Hypothalamus (tissue), 51 donors: ENCODE data around the gene WFDC12.

ENCODE experiments used
- DNase-seq, 51 donors: peaks; one replicate each; lab custom pipeline; 2025; lab: John Stamatoyannopoulos, UW

Gene WFDC12

DNA sequence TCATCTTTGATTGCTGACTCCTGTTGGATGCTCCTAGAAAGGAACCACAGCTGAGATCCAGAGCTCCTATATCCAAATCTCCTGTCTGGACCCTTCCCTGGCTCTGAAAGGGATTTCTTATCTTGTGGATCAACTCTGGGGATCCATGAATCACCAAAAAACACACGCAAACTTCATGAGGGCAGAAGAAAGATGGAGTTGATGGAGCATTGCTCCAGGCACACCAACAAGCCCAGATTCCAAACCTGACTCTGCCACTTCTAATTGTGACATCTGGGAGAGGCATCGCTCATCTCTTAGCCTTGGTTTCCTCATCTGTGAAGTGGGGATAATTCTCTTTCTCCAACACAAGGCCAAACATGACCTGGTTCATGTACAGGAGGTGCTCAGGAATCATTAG lies 30.1 kb downstream of the WFDC12 start:
- no peak for DNase-seq

DNA sequence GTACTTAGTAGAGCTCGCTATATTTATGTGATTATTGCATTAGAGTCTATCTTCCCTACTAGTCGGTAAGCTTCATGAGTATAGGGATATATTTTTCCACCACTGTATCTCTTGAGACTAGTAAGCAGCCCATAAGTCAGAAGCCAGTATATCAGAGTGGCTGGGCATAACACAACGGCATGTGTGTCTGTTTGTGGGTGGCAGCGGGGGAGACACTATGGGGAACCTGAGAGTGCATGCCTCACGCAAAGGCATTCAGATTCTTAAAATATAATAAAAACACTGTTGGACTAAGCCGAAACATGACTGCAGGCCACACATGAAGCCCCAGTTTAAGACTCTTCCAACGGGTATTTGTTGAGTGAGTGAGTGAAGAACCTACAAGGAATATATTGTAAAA lies 31.4 kb downstream of the WFDC12 start:
- DNase-seq: no peak

DNA sequence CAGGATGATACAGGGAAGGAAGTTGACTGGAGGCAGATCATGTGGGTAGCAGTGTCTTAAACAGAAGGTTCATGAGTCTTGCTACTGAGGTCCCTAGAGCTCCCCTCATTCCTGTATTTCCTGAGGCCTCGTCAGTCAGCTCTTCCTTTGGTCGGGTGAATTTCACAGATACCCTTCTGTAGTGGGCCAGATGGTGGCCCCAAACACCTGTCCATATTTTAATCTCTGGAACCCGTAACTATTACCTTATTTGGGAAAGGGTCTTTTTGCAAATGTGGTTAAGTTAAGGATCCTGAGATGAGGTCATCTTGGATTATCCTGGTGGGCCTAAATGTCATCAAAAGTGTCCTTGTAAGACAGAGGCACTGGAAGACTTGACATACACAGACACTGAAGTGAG lies 32.9 kb downstream of the WFDC12 start:
- no peak for DNase-seq

DNA sequence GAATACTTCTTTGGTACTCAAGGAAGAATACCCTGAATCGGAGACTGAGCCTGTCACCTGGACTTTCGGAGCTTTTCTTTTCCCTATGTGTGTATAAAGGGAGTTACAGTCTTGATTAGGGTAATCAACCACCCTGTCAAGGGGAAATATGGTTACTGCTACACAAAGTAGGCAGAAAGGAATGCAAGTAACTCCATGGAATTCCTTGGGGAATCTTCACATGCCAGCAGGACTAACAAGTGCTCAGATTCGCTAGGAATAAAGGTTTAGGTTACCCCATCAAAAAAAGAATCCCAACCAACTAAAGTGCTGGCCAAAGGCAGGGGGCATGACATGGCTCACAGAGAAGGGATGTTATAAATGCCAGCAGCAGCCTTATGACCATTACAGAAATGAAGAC lies 33.8 kb downstream of the WFDC12 start:
- DNase-seq: no peak

DNA sequence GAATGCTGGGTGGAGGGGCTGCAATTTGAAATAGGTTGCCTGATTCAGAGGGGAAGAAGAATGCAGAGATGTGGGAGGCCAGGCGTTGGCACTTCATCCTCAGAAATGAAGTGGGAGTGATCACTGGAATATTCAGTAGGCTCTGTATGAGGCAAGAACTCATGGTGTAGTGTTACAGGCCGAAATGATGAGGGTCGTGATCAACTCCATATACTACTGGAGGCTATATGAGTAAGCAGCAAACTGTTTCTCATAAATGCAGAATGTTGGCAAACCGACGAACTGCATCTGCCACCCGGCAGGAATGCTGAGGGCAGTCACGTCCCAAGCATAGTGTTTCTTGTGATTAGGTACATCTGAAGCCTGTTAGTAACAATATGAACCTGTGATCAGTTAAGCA lies 36.0 kb downstream of the WFDC12 start:
- peak in 1 of 51 donors; percentile 35 for DNase-seq

DNA sequence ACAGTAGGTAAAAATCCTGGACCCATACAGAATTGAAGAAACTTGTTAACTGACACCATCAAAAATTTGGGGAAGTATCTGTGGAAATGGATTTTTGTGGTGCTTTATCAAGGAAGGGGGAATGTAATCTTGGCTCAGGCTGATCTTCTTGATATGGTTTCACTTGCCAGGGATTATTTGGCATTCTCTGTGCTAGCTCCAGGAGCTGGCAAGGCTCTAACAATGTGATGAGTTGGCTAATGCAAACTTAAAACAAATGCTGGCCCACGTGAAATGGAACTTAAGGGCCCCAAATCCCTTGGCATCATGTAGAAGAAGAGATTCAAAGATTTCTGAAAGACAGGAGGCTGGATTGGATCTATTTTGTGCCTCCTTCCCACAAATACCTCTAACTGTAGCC lies 36.5 kb downstream of the WFDC12 start:
- no peak for DNase-seq

DNA sequence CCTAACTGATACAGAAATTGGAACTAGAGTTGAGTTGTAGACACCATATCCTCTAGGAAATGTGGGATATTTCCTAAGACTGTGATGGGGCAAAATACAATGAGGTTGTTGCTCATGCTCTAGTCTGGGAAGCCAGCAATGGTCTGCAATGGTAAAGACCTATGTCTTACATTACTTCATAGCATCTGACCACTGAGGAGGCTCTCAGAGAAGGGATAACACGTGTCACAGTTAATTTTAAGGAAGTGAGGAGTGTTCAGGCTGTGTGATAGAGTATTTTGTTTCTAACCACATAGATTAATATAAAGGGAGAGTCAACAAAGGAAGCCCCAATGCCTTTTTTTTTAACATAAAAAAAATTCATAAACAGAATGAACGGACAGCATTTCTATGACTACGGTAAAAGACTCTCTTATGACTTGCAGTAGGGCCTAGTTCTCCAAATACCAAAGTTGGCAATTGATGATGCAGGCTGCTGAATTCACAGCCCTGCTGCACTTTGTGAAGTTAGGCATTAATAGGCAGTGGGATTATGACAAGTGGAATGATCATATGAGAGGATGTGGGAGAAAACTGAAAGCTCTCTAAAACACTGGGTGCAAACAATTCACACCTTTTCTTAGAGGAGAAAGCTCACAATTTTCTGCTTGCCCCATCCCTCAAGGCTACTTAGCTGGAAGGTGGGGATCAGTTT lies 37.0 kb downstream of the WFDC12 start:
- DNase-seq: no peak

DNA sequence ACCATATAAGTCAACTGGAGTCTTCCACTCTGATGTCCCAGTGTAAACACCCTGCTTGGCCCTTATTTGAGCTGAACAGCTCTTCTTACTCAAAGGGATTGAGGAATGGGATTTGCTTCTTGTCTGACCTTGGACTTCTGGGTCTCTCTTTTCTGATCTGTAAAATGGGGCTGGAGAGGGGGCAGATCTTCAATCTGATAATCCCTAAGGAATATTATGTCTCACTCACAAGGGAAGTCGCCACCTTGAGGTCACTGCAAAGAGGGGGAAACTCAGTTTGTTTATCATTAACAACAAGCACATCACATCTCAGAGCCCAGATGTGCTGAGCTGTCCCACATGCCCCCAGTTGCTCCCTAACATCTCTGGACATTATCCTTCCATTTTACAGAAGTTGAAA lies 38.4 kb downstream of the WFDC12 start:
- DNase-seq: no peak

DNA sequence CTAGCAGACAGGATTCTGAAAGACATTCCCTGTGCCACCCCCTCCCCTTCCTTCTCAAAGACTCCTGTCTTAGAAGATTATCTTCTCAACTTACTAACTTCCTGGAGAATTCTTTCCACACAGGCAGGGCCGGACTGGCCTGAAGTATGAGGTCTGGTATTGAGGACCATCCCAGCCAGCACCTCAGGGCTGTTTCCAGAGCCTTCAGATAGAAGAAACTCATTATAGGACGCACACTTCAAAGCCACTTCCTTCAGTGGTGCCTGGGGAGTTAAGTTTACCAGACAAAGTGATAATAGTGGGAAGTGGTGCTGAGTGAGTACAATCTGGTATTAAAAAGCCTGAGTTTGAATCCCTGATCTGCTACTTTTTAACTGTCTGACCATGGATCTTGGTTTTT lies 39.0 kb downstream of the WFDC12 start:
- no peak for DNase-seq

DNA sequence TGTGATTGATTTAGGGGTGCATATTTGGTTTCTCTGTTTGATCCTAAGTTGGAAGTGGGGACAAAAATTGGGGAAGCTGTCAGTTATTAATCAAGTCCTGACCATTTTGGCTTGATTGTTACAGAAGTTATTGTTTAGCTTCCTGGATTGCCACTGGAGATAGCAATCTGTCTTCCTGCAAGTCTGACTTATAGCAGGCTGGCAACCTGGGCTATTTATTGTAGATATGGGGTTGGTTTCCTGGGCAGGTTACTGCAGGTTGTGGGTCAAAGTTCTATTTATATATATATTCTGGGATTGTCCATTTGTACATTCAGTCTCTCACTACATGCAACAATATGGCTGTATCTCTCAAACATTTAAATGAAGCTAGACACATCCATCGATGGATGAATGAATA lies 41.1 kb downstream of the WFDC12 start:
- DNase-seq: no peak

DNA sequence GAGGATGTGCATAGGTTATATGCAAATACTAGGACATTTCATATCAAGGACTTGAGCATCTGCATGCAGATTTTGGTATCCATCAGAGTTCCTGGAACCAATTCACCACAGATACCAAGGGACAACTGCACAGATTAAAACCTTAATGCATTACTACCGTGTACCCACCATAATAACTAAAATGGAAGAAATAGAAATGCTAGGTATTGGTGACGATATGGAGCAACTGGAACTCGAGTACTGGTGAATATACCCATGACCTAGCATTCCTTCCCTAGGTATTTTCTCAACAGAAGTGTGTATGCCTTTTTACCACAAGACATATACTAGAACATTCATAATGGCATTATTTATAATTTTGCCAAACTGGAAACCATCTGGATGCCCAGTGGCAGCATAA lies 41.8 kb downstream of the WFDC12 start:
- no peak for DNase-seq

DNA sequence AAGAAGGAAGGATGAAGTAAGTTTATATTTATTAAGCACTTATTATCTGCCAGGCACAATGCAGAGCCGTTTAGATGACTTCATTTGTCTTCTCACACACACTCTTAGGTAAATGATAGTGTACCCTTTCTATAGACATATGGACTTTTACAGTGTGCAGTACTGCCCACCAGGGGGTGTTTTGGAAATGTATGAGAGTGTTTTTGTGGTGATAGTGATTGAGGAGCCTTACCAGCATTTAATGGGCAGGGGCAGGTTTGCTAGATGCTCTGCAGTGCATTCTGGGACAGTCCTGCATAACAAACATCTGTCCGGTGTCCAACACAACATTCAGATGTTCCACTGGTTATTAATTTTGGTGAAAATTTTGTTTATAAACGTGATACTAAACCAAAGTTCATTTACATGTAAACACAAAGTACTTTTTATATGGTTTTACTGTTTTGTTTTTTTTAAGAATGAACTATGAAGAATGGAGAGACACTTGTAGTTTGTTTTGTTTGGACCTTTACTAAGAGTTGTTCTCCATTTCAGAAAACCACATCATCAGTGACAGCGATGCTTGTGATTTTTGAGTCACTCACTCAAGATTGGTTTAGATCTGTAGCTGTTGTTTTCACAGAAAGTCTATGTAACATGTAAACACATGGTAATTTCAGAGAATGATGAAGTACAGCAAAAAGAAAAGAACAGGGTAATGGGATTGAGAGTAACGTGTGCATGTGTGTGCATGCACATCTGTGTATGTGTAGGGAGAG lies 43.2 kb downstream of the WFDC12 start:
- no peak for DNase-seq

DNA sequence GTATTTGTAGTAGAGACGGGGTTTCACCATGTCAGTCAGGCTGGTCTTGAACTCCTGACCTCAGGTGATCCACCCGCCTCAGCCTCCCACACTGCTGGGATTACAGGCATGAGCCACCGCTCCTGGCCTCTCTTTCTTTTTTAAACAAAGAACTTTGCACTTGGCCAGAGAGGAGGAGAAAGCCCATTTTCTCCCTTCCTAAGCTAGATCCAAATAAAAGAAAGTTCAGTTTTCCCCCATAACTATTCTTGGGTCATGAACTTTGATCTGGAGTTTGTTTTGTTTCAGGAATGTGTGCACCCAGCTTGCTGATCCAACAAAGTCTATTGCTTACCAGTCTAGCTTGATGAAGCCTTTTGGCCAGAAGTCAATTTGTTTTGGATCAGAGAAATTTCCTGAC lies 46.7 kb downstream of the WFDC12 start:
- no peak for DNase-seq
